Adrenal gland (tissue), 5 donors: Measurements from ENCODE around the gene EXOC4.

Experiments
- POLR2A ChIP-seq, 2 donors: fragments of 450-650 bp; IDR thresholded peaks; one replicate each; pipeline ENCODE4 v1.6.1; 2017; ENCODE audit warnings: antibody characterized with exemption in 2 of 2, mild to moderate bottlenecking in 2 of 2, moderate library complexity in 1 of 2
- TF ChIP-seq, protein P1 (sequence below), 6 experiments: fragments of 450-650 bp in 4 of 6; fragments of 200-600 bp in 2 of 6; sonication (generic) in 1 of 6; IDR thresholded peaks; 1 replicate in 5 of 6; 2 replicates in 1 of 6; pipeline versions ENCODE4 v1.5.1 to v1.8.0; 2016 to 2021; ENCODE audit warnings: antibody characterized with exemption in 6 of 6, mild to moderate bottlenecking in 2 of 6, moderate library complexity in 1 of 6
- donor health status: DM: no; HTN: no; CAD: no.

DNA sequence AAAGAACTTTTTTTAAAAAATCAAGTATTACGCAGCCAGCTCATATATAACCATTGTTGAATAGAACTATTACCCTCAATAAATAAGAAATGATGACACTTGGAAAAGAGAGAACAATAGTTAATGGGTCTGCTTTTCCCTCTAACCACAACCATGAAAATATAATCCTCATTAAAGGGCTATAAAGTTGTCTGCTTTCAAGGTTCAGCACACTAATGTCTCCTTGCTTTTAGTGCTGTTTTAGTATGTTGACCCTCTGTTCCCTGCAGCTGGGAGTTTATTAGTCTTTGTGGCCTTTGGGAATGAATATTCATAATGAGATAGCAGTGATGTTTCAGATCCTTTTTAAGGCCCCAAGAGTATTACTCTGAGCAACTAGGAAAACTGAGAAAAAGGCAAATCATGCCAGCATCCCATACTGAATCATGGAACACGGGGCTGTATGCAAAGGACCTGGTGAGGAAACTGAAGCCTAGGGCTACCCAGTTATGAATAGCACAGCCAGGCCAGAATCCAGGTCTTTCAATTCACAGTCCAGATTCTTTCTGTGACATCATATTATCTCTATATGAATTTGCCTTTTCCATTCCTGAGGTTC is 542.3 kb downstream of the EXOC4 start:
- TF ChIP-seq, protein P1, sequence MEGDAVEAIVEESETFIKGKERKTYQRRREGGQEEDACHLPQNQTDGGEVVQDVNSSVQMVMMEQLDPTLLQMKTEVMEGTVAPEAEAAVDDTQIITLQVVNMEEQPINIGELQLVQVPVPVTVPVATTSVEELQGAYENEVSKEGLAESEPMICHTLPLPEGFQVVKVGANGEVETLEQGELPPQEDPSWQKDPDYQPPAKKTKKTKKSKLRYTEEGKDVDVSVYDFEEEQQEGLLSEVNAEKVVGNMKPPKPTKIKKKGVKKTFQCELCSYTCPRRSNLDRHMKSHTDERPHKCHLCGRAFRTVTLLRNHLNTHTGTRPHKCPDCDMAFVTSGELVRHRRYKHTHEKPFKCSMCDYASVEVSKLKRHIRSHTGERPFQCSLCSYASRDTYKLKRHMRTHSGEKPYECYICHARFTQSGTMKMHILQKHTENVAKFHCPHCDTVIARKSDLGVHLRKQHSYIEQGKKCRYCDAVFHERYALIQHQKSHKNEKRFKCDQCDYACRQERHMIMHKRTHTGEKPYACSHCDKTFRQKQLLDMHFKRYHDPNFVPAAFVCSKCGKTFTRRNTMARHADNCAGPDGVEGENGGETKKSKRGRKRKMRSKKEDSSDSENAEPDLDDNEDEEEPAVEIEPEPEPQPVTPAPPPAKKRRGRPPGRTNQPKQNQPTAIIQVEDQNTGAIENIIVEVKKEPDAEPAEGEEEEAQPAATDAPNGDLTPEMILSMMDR (IDR thresholded peaks at IDR 0.05) = no peak
- no peak for TF ChIP-seq POLR2A (IDR thresholded peaks at IDR 0.05)
